Measurements from ENCODE around the gene CDH4. TPM values are rescaled to one million over a fixed set of nuclear protein-coding genes. Genes with fewer than 3 reads are reported as not detected.

CDH4 gene
- total RNA-seq, 4 donors from 2014 or later = not detected

DNA sequence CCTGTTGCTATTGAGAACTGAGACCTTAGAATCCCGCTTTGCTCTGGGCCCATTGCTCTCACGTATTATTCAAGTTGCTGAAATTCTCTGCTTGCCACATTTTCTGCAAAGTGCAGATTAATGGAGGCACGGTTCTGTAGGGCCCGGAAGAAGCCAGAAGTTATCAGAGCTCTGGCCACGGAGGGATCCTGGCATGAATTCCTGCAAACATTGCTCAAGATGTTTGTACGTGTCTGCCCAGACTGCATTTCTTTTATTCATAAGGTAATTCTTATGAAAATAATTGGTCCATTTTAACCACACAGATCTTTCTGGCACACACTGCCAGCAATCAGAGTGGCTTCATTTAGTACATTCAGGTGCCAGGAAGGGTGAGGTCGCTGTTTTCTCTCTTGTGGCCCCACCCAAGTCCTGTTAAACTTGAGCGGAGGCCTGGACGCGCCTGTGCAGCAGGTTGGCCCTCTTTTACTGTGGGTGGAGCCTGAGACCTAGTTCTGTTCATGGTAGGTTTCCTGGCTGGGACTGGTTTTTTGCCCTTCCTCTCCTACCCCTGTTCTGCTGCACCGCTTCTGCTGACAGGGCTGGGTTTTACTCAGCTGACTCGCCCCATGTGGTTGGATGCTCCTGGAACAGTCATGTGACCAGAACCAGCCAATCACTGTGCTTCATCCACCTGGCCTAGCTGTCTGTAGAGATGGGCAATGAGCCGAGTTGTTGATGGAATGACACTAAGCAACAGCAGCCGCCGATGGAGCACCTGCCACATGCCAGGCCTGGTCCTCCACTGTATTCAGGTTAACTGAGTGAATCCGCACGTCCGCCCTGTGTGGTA lies 230.2 kb downstream of the CDH4 start:
- Histone ChIP-seq H3K9me3 (no peaks in the 10 kb centered on the region), H3K27ac (no peak overlapping the region), H3K27me3 (no peaks in the 10 kb centered on the region), H3K36me3 (no peaks in the 10 kb centered on the region), H3K4me1 (no peaks in the 10 kb centered on the region), H3K4me3 (no peak overlapping the region)
- WGBS, 2 donors (ENCODE audit: low coverage in 1 of 2) = 34 to 78% methylated on average over 4 to 18 of the region's 18 CpGs
- no peak for TF ChIP-seq POLR2A (IDR thresholded peaks at IDR 0.05)
- TF ChIP-seq POLR2AphosphoS5 (IDR thresholded peaks at IDR 0.05) = no peak
- TF ChIP-seq, protein P1, sequence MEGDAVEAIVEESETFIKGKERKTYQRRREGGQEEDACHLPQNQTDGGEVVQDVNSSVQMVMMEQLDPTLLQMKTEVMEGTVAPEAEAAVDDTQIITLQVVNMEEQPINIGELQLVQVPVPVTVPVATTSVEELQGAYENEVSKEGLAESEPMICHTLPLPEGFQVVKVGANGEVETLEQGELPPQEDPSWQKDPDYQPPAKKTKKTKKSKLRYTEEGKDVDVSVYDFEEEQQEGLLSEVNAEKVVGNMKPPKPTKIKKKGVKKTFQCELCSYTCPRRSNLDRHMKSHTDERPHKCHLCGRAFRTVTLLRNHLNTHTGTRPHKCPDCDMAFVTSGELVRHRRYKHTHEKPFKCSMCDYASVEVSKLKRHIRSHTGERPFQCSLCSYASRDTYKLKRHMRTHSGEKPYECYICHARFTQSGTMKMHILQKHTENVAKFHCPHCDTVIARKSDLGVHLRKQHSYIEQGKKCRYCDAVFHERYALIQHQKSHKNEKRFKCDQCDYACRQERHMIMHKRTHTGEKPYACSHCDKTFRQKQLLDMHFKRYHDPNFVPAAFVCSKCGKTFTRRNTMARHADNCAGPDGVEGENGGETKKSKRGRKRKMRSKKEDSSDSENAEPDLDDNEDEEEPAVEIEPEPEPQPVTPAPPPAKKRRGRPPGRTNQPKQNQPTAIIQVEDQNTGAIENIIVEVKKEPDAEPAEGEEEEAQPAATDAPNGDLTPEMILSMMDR (IDR thresholded peaks at IDR 0.05) = no peak
- TF ChIP-seq EP300 (IDR thresholded peaks at IDR 0.05; ENCODE audit: low read depth) = no peak
- intact Hi-C loops (cut with DNase I; ENCODE audit: low total_unique reads) (no loop called here), in situ Hi-C loops (cut with MboI; ENCODE audit: low pct_ligation_motif_present in 1 of 4, low pct_unique_long_range_greater_than_20kb in 1 of 4, low sequenced_read_pairs in 3 of 4) (no loop called here)
- no peak for DNase-seq

DNA sequence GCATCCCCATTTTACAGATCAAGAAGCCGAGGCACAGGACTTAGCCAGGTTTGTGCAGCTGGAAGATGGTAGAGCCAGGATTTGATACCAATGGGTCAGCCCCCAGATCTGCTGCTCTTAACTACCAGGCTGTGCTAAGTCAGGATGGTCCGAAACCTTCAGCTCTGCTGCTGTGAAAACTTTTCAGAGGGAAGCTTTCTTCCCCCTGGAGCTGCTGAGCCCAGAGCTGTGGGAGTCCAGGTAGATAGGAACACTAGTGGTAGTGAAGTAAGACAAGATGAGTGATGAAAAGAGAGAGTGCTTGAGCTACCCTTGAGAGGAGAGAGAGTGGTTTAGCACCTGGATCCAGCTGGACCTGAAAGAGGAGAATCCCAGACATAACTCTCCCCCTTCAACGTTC lies 230.8 kb downstream of the CDH4 start:
- 40 to 75% methylated on average over 1 to 2 of the region's 3 CpGs for WGBS, 2 donors (ENCODE audit: low coverage in 1 of 2)

DNA sequence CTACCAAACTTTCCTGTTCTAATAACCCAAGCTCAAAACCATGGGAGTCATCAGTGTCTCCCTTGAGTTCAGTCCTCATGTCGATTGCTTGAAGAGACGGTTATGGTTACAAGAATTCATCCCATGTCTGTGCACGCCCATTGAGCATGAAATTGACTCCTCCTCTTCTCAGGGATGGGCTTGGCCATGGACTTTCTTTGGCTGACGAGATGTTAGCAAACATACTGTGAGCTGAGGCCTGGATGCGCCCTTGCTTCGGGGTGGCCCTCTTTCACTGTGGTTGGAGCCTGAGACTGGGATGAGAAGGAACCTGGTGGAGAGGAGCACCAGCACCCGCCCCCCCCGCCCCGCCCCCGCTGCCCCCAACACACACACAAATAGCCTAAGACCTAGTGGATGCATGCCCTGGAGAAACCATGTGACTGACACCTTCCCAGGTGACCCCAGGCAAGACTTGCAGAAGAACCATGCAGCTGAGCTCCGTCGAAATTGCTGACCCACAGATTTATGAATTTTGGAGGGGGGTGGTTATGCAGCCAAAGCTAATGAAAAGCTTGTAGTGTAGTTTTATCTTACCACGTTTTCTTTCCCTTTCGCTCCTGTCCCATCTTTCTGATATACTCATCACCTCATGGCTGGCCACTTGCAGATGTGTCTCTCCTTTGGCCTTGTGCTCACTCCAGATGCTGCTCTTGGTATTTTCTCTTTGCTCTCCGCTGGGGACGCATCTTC lies 231.4 kb downstream of the CDH4 start:
- in situ Hi-C loops (cut with MboI; ENCODE audit: low pct_ligation_motif_present in 1 of 4, low pct_unique_long_range_greater_than_20kb in 1 of 4, low sequenced_read_pairs in 3 of 4) = no loop called here
- 67 to 79% methylated on average over 2 to 14 of the region's 16 CpGs for whole genome bisulfite sequencing, 2 donors (ENCODE audit: low coverage in 1 of 2)
- H3K27ac ChIP-seq = no peak overlapping the region
- no peak for TF ChIP-seq POLR2A (IDR thresholded peaks at IDR 0.05)
- TF ChIP-seq, protein P1 (IDR thresholded peaks at IDR 0.05) = no peak
- no peak for TF ChIP-seq EP300 (IDR thresholded peaks at IDR 0.05; ENCODE audit: low read depth)
- no peak for TF ChIP-seq POLR2AphosphoS5 (IDR thresholded peaks at IDR 0.05)
- H3K9me3 ChIP-seq = no peaks in the 10 kb centered on the region
- H3K4me3 ChIP-seq = no peak overlapping the region
- DNase-seq = no peak
- no peaks in the 10 kb centered on the region for H3K36me3 ChIP-seq
- no peaks in the 10 kb centered on the region for H3K4me1 ChIP-seq
- intact Hi-C loops (cut with DNase I; ENCODE audit: low total_unique reads) = no loop called here
- no peaks in the 10 kb centered on the region for H3K27me3 ChIP-seq

More for the DNA sequence above, 230.8 kb downstream of the CDH4 start:
- in situ Hi-C loops (cut with MboI; ENCODE audit: low pct_ligation_motif_present in 1 of 4, low pct_unique_long_range_greater_than_20kb in 1 of 4, low sequenced_read_pairs in 3 of 4) (no loop called here), intact Hi-C loops (cut with DNase I; ENCODE audit: low total_unique reads) (no loop called here)
- no peaks in the 10 kb centered on the region for H3K4me1 ChIP-seq
- H3K36me3 ChIP-seq = no peaks in the 10 kb centered on the region
- TF ChIP-seq POLR2AphosphoS5 (IDR thresholded peaks at IDR 0.05) = no peak
- TF ChIP-seq POLR2A (IDR thresholded peaks at IDR 0.05) = no peak
- TF ChIP-seq EP300 (IDR thresholded peaks at IDR 0.05; ENCODE audit: low read depth) = no peak
- TF ChIP-seq, protein P1 (IDR thresholded peaks at IDR 0.05) = no peak
- H3K9me3 ChIP-seq = no peaks in the 10 kb centered on the region
- no peak overlapping the region for H3K4me3 ChIP-seq
- no peak overlapping the region for H3K27ac ChIP-seq
- no peak for DNase-seq
- H3K27me3 ChIP-seq = no peaks in the 10 kb centered on the region

DNA sequence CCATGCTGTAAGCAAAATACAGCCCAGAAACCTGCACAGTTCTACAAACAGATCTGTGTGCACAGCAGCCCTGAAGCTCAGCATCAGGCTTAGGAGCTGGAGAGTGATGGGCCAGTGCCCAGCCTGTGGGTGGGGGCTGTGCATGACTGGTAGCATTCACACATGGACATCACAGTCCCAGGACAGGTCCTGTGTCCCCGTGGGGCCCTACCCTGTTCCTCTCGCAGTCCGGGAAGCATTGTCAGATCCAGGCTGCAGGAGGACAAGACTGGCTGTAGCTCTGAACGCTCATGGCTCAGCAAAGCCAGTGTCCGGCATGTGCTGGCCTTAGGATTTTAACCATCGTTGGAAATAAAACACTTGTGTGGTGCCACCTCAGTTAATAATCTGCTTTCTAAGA lies 234.1 kb downstream of the CDH4 start:
- Histone ChIP-seq H3K36me3 (no peaks in the 10 kb centered on the region), H3K27ac (no peak overlapping the region), H3K27me3 (no peaks in the 10 kb centered on the region), H3K4me1 (no peaks in the 10 kb centered on the region), H3K9me3 (no peaks in the 10 kb centered on the region), H3K4me3 (no peak overlapping the region)
- in situ Hi-C loops (cut with MboI; ENCODE audit: low pct_ligation_motif_present in 1 of 4, low pct_unique_long_range_greater_than_20kb in 1 of 4, low sequenced_read_pairs in 3 of 4) = no loop called here
- TF ChIP-seq, protein P1 (IDR thresholded peaks at IDR 0.05) = no peak
- no peak for TF ChIP-seq POLR2AphosphoS5 (IDR thresholded peaks at IDR 0.05)
- DNase-seq = no peak
- WGBS, 2 donors (ENCODE audit: low coverage in 1 of 2) = 83% methylated on average over 6 of the region's 6 CpGs; no CpG with 5 or more reads in 1 of the 2 donors
- intact Hi-C loops (cut with DNase I; ENCODE audit: low total_unique reads) = no loop called here
